Breast epithelium (tissue), 3 donors: ENCODE data around the gene PLA2G3.

Experiments
- CTCF ChIP-seq, 3 donors: fragments of 450-650 bp; IDR thresholded peaks; one replicate each; pipeline ENCODE4 v1.5.1; 2016 to 2017; ENCODE audit warnings: antibody characterized with exemption in 3 of 3, mild to moderate bottlenecking in 3 of 3, moderate library complexity in 3 of 3
- POLR2A ChIP-seq: fragments of 450-650 bp; IDR thresholded peaks from one replicate; pipeline ENCODE4 v1.6.1; 2016; ENCODE audit warnings: antibody characterized with exemption, mild to moderate bottlenecking, moderate library complexity
- POLR2AphosphoS5 ChIP-seq, 3 donors: sonication (generic); formaldehyde crosslinking; IDR thresholded peaks; one replicate each; pipeline ENCODE4 v1.6.1; 2017; ENCODE audit warnings: antibody characterized with exemption in 3 of 3

DNA sequence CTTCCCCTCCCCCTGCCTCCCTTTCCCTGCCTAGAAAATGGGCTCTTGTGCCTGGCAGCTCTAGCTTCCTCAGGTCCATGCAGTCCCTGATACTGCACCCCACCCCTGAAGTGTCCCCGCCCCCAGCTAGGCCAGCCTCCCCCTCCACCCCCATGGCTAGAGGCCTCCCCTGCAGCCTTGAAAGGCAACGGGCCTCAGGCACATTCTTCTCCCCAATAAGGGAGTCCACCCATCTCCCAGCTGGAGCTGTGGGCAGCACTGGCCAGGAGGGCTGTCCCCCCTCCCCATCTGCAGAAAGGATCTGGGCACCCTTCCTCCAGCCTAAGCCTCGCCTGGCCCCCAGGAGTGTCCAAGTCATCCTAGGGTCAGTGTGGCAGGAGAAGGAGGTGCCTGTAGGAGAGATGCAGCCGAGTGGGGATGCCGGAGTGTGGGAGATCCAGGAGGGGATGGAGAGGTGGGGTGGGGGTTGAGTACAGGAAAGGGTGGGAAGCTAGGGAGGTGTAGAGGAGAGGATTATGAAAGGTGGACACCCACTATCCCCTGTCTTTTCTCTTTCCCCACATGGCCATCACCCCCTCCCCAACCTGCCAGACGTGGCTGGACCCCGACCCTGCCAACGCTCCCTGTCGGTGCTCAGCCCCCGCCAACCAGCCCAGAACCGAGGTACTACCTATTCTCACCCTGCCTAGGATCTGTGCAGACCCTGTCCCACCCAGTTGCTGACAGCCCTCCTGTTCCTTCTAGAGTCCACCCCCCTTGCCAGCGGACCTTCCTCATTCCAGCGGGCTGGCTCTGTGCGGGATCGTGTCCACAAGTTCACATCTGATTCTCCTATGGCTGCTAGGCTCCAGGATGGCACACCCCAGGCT, 49.9 kb downstream of the PLA2G3 start:
- TF ChIP-seq CTCF (IDR thresholded peaks at IDR 0.05), result no peak
- TF ChIP-seq POLR2A, result no peak
- TF ChIP-seq POLR2AphosphoS5 (IDR thresholded peaks at IDR 0.05), result no peak
